Ovary (tissue), 9 donors: ENCODE results near the gene JAG1. TPM values are rescaled to one million over a fixed set of nuclear protein-coding genes. Genes with fewer than 3 reads are reported as not detected.

Source experiments
- DNase-seq, 5 donors: peaks; one replicate each; pipeline ENCODE4 v3.0.0-alpha.2; 2019 to 2020
- H3K27ac ChIP-seq, 2 donors: fragments of 200-600 bp; one replicate each; pipeline versions ENCODE4 v1.5.1 to v1.8.0; 2019 to 2022
- H3K27me3 ChIP-seq: fragments of 200-600 bp; one replicate; pipeline ENCODE4 v1.8.0; 2022
- H3K36me3 ChIP-seq: fragments of 200-600 bp; sonication (generic); one replicate; pipeline ENCODE4 v1.5.1; 2019
- H3K4me1 ChIP-seq: one replicate; pipeline ENCODE4 v1.8.1; 2013; ENCODE audit warnings: mild to moderate bottlenecking, moderate library complexity; ENCODE audit not compliant: insufficient read depth
- H3K4me3 ChIP-seq: fragments of 200-600 bp; sonication (generic); one replicate; pipeline ENCODE4 v1.5.1; 2017
- H3K9me3 ChIP-seq, 2 donors: fragments of 200-600 bp in 1 of 2; sonication (generic) in 1 of 2; one replicate each; pipeline versions ENCODE4 v1.5.1 to v1.8.1; 2013 to 2019; ENCODE audit warnings: mild to moderate bottlenecking in 1 of 2, moderate library complexity in 1 of 2
- EP300 ChIP-seq: sonication (generic); formaldehyde crosslinking; IDR thresholded peaks from one replicate; pipeline ENCODE4 v1.6.1; 2017; ENCODE audit warnings: antibody characterized with exemption
- POLR2A ChIP-seq: fragments of 450-650 bp; IDR thresholded peaks from one replicate; pipeline ENCODE4 v1.6.1; 2017; ENCODE audit warnings: antibody characterized with exemption, mild to moderate bottlenecking, moderate library complexity
- WGBS, 3 donors: extraction: QIAGEN DNeasy Blood & Tissue Kit in 1 of 3; methylation state at CpG; one replicate each; pipeline versions ENCODE4 v1.1.5 to v1.1.7; 2013 to 2017; 5-methylcytosine and 5-hydroxymethylcytosine counted together
- intact Hi-C, 4 donors: fragments of 100-400 bp; cut with DNase I; formaldehyde crosslinking; loops; one replicate each; pipeline versions ENCODE4 v1.11.0 to v1.15.1; 2022 to 2023
- polyA plus RNA-seq, 2 donors: library from polyadenylated mRNA; stranded (reverse); fragments of 200-250 nt in 1 of 2; fragments of 350-450 nt in 1 of 2; fragmentation: Illumina TruSeq in 1 of 2; extraction: RNeasy Lipid Tissue Mini Kit (QIAGEN cat#74804) in 1 of 2; gene quantifications; one replicate each; pipeline ENCODE4 v1.2.3, GENCODE V29; 2013 to 2014
- total RNA-seq, 7 donors: library from RNA; depleted of rRNA in 2 of 7; stranded (reverse); fragments of >200 nt in 2 of 7; fragmentation: NEBNext Ultra II Directional in 3 of 7; extraction: Animal tissue kit (Norgen Biotek cat#: 25700) in 3 of 7; gene quantifications; one replicate each; pipeline versions ENCODE4 v1.1.0 to v1.2.4, GENCODE V29; 2016 to 2023
- TF ChIP-seq, protein P1 (sequence below), 3 donors: fragments of 450-650 bp in 2 of 3; fragments of 200-600 bp in 1 of 3; IDR thresholded peaks; one replicate each; pipeline versions ENCODE4 v1.5.1 to v1.8.0; 2016 to 2022; ENCODE audit warnings: antibody characterized with exemption in 3 of 3, mild to moderate bottlenecking in 1 of 3
- donor health status: DM: no; HTN: no; CAD: no; lungs with moderate emphysema.
- donor health status: DM: no; HTN: no; CAD: no.
- donor health status: Bipolar disorder and iron deficiency.
- donor health status: DM: yes; HTN: yes; CAD: no.
- donor health status: DM: no; HTN: no; CAD: no.
- donor health status: DM: yes; HTN: yes; CAD: no.

The JAG1 gene
- total and polyA plus RNA-seq, 9 donors: 27.1 to 69.7 (median 41.0) TPM

DNA sequence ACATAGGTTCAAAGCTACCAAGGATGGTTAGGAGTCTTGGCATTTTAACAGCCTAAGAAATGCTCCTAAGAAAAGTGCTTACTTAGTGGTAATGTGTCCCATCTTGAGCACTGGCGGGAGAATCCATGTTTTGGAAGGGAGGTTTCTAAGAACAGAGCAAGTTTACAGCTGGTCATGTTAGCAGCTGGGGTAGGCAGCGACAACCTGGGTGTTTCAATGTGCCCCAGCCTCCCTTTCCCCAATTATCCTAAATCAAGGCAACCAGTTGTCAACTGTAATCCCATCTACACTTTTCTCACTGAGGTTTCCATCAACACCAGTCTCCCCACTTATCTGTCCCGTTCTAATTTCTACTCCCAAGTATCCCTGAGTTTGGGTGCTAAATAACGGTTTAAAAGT lies 1.6 kb upstream of the JAG1 start:
- DNase-seq: no peak
- H3K36me3 ChIP-seq: no peaks in the 10 kb centered on the region
- no peak overlapping the region for H3K4me3 ChIP-seq
- no peaks in the 10 kb centered on the region for H3K9me3 ChIP-seq
- no peak overlapping the region for H3K27ac ChIP-seq
- H3K27me3 ChIP-seq: no peaks in the 10 kb centered on the region
- 81 to 86% (median 83%) methylated on average over 4 of the region's 4 CpGs for WGBS, 3 donors
- intact Hi-C loops: loop anchor here in 1 of 4 donors (10.0 kb wide), 2 partner anchors 121 to 241 kb away; partner anchors contain the start of genes MKKS and SLX4IP
- peaks cover 1% of the 10 kb centered on the region for H3K4me1 ChIP-seq
- TF ChIP-seq EP300: no peak
- TF ChIP-seq, protein P1, sequence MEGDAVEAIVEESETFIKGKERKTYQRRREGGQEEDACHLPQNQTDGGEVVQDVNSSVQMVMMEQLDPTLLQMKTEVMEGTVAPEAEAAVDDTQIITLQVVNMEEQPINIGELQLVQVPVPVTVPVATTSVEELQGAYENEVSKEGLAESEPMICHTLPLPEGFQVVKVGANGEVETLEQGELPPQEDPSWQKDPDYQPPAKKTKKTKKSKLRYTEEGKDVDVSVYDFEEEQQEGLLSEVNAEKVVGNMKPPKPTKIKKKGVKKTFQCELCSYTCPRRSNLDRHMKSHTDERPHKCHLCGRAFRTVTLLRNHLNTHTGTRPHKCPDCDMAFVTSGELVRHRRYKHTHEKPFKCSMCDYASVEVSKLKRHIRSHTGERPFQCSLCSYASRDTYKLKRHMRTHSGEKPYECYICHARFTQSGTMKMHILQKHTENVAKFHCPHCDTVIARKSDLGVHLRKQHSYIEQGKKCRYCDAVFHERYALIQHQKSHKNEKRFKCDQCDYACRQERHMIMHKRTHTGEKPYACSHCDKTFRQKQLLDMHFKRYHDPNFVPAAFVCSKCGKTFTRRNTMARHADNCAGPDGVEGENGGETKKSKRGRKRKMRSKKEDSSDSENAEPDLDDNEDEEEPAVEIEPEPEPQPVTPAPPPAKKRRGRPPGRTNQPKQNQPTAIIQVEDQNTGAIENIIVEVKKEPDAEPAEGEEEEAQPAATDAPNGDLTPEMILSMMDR (IDR thresholded peaks at IDR 0.05): no peak
- no peak for TF ChIP-seq POLR2A

DNA sequence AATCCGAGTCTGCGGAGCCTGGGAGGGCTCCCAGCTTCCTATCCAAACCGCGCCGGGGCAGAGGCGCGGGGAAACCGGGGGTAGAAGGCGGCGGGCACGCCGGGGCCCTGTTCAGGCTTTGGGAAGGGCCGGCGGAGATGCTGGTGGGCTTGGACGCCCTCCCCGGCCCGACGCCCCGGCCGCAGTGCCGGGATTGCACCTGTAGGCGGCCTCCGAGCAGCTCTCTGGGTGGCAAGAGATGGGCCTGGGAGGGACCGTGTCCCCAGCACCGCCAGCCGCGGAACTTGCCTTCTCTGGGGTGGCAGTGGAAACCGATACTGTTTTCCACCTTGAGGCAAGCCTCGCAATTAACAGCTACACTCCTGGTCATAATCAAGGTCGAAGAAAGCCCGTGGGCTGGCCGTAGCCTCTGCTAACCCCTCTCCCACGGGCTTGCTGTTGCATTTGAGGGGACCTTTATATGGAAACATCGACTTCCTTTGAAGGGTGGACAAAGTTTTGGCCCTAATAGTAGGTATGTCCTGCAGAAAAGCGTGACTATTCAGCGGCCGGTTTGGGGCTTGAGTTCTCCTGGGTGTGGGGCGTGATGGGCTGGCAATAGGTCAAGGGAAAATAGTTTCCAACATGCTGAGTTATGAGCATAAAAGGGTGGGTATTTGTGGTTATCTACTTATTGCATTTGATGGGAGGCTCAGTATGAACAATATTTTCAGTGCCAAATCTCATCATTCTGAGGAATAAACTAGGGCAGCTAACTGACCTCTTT lies 1.1 kb upstream of the JAG1 start:
- intact Hi-C loops: loop anchor here in 2 of 4 donors (5.0 to 10.0 kb wide), 3 partner anchors 120 to 597 kb away; partner anchors contain the start of genes MKKS (in 1 of the 2) and SLX4IP (in 1 of the 2)
- H3K27me3 ChIP-seq: no peaks in the 10 kb centered on the region
- no peaks in the 10 kb centered on the region for H3K36me3 ChIP-seq
- H3K9me3 ChIP-seq: no peaks in the 10 kb centered on the region
- whole genome bisulfite sequencing, 3 donors: 1% methylated on average over 38 of the region's 38 CpGs
- TF ChIP-seq EP300: no peak
- TF ChIP-seq, protein P1 (IDR thresholded peaks at IDR 0.05): peak; percentile 62 to 91 (median 83)
- H3K27ac ChIP-seq: peak overlapping the region; percentile 90 to 98
- peaks cover 3% of the 10 kb centered on the region for H3K4me1 ChIP-seq
- peak; percentile 74 to 86 (median 83) for DNase-seq
- H3K4me3 ChIP-seq: peak overlapping the region; percentile 66

DNA sequence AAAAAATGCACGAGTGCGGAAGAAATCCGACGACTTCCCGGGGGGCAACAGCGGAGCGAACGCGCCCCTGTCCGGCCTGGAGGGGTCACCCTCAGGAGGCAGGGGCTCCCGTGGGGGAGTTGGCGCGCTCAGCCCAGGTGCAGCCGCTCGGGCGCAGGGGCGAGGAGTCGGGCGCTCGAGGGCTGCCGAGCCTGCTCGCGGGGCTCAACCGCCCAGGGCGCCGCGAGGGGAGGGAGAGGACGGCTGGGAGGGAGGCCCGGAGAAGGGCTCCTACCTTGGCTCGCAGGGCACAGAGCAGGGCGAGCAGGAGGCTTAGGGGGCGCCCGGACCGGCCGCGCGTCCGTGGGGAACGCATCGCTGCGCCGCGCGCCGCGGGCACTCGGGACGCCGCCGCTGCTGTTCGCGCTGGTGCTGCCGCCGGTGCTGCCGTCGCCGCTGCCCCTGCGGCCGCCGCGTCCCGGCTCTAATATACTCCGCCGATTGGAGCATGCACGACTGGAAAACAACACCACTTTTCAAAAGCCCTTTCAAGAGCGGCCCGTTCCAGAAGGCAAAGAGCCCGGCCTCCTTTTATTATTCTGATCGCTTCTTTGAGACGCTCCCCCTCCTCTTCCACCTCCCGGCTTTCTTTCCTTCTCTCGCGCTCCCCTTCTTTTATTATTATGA lies 490 bp downstream of the JAG1 start:
- Histone ChIP-seq H3K4me1 (peaks cover 5% of the 10 kb centered on the region), H3K9me3 (no peaks in the 10 kb centered on the region), H3K4me3 (peak overlapping the region; percentile 66), H3K27me3 (no peaks in the 10 kb centered on the region), H3K36me3 (no peaks in the 10 kb centered on the region), H3K27ac (peak overlapping the region; percentile 90 to 98)
- TF ChIP-seq POLR2A: no peak
- no peak for TF ChIP-seq EP300
- peak; percentile 36 to 65 (median 48) for DNase-seq
- WGBS, 3 donors: 0 to 1% (median 1%) methylated on average over 66 to 73 of the region's 73 CpGs
- intact Hi-C loops: loop anchor here in 2 of 4 donors (2.0 to 10.0 kb wide), 4 partner anchors 119 to 599 kb away; partner anchors contain the start of genes MKKS (in 1 of the 2) and SLX4IP (in 1 of the 2)

DNA sequence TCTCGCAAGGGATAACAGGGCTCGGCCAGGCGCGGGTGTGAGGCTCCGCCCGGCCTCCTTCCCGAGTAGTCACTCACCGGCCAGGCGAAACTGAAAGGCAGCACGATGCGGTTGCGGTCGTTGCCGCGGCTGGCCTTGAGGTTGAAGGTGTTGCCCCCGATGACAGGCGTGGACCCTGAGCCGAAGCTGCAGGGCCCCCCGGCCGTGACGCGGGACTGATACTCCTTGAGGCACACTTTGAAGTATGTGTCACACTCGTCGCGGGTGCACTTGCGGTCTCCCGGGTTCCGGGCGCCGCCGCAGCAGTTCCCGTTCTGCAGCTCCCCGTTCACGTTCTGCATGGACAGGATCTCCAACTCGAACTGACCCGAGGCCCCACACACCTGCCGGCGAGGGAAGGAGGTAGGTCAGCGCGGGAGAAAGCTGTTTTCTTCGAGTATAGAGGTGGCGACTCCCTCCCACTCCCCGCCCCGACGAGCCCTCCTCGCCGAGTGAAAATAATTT lies 1.1 kb downstream of the JAG1 start:
- WGBS, 3 donors: 0 to 1% (median 0%) methylated on average over 35 to 47 of the region's 47 CpGs
- H3K27ac ChIP-seq: peak overlapping the region; percentile 90 to 98
- DNase-seq: peak; percentile 47 to 70 (median 65)
- H3K4me1 ChIP-seq: peaks cover 5% of the 10 kb centered on the region
- TF ChIP-seq, protein P1 (IDR thresholded peaks at IDR 0.05): no peak
- TF ChIP-seq POLR2A (no peak), EP300 (no peak)
- no peaks in the 10 kb centered on the region for H3K36me3 ChIP-seq
- H3K4me3 ChIP-seq: peak overlapping the region; percentile 66
- no peaks in the 10 kb centered on the region for H3K9me3 ChIP-seq
- no peaks in the 10 kb centered on the region for H3K27me3 ChIP-seq
- intact Hi-C loops: loop anchor here in 2 of 4 donors (2.0 to 10.0 kb wide), 4 partner anchors 118 to 600 kb away; partner anchors contain the start of genes MKKS (in 1 of the 2) and SLX4IP (in 1 of the 2)
